Dermis blood vessel endothelial cell (primary cell): ENCODE data around the gene CRYAA. TPM values are rescaled to one million over a fixed set of nuclear protein-coding genes. Genes with fewer than 3 reads are reported as not detected.
"Not testable (repeated sequence)": the region's sequence is repeated elsewhere in the genome, so short reads cannot be mapped to it uniquely, and the experiment has no call there.

Experiments used
- DNase-seq: peaks from one replicate; pipeline ENCODE4 v3.0.0; 2010
- total RNA-seq: library from RNA; depleted of rRNA; stranded (reverse); fragments of >200 nt; gene quantifications from 2 replicates; pipeline ENCODE4 v1.2.3, GENCODE V29; 2014

Gene CRYAA, protein sequence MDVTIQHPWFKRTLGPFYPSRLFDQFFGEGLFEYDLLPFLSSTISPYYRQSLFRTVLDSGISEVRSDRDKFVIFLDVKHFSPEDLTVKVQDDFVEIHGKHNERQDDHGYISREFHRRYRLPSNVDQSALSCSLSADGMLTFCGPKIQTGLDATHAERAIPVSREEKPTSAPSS
- not detected in 2 replicates for total RNA-seq

DNA sequence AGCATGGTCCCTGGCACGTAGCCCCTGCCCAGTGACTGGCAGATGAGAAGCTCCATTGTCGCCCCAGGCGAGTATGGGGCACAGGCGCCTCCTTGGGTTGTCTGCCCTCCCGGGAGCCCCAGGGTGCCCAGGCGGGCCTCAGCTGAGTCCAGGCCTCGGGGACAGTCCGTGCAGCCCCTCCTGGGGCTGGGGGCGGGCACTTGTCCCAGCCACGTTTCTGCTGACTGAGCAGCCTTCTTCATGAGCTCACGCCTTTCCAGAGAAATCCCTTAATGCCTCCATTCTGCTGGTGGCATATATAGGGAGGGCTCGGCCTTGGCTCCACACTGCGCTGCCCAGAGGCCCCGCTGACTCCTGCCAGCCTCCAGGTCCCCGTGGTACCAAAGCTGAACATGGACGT, at the start of gene CRYAA:
Gene CRYAA (plus strand): TSS at position 301 of the 400 bp plus-strand sequence. CDS start 92 bp downstream, at position 393.
- DNase-seq = not testable (repeated sequence)

DNA sequence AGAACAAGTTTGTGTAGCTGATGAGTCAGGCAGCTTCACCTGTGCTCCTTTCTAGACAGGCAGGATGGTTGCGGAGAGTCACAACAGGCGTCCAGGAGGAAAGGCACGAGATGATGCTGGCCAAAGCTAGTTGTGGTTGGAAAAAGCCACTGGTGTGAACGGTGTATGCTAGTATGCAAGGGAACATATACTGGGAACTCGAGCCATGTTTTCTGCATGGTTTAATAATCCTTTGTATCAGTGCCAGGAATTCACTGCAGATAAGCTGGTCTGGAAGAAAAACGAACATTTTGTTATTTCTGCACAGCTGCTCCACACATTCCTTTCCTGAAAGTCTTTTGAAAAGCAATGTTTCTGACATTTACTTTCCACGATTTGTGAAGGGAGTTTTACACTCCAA, 38.7 kb upstream of the CRYAA start:
- not testable (repeated sequence) for DNase-seq

DNA sequence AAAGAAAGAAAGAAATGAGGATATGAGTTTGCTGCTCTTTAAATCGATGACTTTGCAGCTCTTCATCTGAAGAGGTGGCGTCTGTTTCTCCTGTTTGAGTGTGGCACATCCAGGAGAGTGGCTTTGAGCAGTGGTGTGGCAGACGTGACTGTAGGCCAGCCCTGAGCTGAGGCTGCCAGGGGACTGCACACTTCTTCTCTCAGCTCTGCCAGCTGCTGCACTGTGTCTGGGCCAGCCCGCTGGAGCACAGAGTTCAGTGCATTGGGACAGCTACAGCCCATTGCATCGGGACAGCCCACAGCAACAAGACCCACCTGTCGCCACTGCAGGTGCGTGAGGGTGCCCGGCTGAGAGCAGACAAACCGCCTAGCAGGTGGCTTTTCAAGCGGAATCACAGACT, 34.3 kb upstream of the CRYAA start:
- not testable (repeated sequence) for DNase-seq

DNA sequence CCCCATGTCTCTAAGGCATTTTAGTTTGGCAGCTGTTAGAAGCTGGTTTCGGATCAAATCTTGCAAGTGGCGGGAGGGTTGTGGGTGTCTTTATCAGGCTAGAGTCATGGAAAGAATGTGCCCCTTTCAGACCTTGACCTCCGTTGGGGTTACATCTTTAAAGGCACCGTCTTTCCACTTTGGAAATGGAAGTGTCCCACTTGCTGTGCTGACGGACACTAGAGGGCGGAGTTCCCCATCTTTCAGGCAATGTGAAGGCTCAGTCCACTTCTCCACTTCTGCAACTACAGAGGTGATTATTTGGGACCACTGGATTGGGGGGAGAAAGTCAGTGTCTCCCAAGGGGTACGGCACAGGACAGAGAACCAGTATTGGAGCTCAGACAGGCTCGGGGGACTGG, 29.9 kb upstream of the CRYAA start:
- DNase-seq = not testable (repeated sequence)

DNA sequence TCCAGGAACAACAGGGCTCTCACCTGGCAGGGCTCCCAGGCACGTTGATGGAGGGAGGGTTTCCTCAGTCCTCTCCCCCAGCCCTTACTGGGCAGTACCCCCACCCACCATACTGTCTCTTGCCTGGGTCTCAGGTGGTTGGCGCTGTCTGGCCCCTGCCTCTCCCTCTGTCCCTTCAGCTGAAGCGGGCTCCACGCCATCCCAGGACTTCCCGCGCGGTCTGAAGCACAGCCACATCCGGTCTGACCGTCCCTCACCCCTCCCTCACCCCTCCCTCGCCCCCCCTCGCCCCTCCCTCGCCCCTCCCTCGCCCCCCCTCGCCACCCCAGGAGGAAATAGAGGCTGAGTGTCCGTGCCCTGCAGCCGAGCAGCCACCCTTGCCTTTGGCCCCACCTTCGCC, 27.4 kb upstream of the CRYAA start:
- DNase-seq = not testable (repeated sequence)

DNA sequence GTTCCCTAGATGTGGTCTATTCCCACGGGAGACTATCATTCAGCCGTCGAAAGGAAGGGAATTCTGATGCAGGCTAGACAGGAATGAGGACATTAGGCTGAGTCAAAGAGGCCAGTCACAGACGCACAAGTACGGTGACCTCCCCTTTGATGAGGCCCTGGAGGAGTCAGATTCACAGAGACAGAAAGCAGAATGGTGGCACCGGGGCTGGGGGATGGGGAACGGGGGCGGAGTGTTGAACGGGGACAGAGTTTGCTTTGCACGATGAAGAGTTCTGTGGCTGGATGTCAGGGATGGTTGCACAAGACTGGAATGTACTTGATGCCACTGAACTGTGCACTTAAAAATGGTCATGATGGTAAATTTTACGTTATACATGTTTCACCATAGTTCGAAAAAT, 22.2 kb upstream of the CRYAA start:
- not testable (repeated sequence) for DNase-seq

DNA sequence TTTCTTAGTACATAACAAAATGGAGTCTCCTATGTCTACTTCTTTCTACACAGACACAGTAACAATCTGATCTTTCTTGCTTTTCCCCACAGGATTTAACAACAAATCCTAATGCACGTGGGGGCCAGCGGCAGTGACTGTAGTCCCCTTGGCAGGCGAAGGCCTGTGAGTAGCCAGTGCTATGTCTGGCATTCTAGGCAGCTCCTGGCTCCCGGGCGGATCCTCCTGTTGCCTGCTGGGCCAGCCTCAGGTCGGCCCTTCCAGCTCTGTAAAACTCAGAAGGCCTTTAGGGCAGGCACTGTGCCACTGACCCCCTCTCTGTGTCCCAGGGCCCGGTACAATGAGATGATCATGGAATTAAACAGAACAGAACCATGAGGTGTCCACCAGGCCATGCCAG, 20.8 kb upstream of the CRYAA start:
- DNase-seq = not testable (repeated sequence)

DNA sequence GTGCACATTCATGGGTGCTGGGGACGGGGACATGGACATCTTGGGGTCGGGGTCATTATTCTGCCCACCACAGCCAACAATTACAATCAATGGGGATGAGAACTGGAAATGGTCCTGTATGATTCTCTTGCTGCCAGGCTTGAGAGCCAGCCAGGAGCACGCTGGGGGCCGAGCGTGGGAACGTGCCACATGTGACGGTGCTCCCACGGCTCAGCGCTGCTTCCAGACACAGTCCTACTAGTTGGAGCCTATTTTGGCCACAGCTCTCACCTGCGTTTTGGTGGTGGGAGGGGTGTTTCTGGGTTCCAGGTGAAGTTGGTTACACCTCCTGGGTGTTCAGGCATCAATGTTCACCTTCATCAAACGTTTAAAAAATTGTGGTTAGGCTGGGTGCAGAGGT, 19.5 kb upstream of the CRYAA start:
- DNase-seq = not testable (repeated sequence)

DNA sequence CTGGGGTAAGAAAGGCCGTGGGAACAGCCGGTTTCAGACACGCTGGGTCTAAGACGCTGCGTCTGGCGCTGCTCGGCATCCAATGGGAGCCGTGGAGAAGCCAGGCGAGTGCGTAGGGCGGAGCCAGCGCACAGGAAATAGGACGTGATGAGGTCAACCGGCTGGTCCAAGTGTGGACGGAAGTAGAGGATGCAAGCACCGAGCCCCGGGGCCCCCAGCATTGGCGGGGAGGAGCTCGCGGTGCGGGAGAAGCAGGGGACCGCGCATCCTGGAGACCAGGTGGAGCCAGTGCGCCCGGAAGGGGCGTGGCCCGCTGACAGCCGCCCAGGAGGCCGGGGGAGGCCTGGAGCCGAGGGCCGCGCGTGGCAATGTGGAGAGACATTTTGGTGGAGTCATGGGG, 15.2 kb upstream of the CRYAA start:
- DNase-seq = not testable (repeated sequence)

DNA sequence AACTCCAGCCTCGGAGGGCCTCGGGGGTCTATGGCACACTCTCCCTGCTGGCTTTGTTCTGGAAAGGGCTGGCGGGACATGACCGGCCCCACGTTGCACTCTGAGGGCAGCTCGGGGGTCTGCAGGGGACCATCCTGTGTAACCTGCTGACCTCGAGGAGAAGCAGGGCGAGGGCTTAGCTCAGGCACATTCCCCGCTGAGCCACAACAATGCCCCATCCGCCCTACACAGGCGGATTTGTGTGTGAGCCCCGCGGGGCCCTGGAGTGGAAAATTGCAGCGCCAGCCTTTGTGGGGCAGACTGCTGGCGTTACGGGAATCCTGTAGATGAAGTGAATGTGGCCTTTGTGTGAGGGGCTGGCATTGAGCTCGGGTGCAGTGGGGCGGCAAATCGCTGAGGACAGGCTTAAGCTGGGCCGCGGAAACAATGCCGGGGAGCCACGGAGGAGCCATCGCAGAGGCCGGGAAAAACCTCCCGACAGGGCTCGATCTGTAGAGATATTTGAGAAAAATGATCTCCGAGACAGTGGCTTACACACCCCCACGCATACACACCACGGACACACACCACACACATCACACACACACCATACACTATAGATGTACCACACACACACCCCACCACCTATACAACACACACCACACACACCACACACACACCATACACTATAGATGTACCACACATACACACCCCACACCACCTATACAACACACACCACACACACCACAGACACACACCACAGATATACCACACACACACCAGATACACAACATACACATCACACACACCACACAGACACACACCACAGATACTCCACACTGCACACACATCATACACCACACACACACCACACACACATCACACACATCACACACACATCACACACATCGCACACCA, 9.3 kb upstream of the CRYAA start:
- DNase-seq = not testable (repeated sequence)

DNA sequence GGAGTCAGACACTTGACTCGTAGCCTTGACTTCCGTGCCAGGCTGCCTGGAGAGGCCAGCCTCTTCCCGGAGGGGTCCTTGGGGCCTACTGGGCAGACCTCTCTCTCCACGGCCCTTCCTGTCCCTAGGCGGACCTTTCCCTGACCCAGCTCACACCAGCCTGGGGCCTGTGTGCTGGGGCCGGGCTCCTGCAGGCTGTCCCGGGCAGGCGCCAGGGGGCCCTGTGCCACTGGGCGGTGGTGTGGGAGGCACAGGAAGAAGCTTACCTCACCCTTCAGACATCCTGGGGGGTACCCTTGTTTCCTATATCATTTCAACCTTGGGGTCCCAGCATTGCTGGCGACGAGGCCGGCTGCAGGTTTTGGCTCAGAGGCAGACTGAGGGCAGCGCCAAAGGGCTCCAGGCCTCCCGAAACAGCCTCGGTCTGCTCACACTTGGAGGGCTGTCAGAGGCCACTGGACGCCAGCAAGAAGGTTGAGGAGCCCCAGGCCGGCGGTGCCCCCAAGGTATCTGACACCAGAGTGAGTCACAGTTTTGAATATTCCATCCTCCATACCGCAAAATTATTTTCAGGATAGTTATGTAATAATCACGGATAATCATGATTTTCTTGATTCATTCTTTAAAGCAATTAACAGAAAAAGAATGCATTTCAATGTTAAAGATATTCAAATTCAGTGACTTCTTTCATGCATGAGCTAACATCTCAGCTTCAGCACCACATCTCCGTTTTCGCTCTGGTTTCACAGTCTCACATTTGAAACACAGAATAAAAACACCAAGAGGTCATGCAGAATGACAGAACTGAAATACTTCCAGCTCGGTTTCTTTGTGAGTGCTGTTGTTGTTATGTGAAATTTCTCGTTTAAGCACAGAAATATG, 6.7 kb upstream of the CRYAA start:
- DNase-seq = not testable (repeated sequence)

DNA sequence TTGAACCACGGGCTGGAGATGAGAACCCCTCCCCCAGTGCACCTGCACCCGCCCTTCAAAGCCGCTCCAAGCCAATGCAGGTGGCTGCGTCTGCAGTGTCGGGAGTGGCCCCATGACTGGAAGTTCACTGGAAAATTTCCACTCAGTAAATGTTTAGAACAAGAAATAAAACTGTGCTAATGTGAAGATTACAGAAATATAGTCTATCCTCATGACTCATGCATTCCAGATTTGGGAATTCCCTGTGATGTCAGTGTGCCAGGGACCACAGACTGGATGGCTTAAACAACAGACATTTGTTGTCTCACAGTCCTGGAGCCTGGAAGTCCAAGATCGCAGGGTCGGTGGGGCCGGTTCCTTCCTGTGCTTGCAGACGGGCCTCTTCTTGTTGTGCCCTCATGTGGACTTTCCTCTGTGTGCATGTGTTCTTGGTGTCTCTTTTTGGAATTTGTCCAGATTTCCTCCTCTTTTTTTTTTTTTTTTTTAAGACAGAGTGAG, 6.1 kb upstream of the CRYAA start:
- not testable (repeated sequence) for DNase-seq

DNA sequence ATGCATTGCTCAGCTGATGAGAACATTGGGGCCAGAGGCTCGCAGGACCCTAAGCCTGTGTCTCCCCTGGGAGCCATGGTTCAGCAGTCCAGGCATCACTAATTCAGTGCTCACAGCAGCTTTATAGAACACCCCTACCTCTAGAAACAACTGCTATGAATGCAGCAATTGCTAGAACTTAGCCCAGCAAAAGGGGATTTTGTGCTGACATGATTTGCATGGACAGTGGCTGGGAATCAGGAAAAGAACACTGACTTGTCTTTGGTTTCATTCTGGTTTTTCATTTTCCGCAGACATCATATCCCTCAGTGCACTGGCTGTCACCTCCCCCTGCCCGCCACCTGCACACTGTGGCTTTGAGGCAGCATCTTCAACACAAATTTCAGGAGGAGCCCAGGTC, 4.0 kb upstream of the CRYAA start:
- DNase-seq = not testable (repeated sequence)

DNA sequence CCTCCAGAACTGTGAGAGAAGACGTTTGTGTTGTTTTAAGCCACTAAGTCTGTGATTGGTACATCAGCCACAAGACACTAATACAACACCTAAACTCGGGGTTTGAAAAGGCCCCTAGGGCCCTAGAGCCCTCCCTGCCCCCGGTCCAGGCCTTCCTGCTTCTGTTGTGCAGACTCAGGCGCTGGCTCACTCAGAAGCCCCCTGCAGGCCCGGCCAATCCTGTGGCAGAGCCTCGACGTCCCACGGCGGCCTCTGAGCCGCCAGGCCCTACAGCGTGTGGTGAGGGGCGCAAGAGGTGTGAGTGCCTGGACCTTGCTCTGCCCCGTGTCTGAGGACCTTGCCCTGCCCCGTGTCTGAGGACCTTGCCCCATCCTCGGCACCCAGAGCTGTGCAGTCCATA, 3.1 kb upstream of the CRYAA start:
- DNase-seq = not testable (repeated sequence)

DNA sequence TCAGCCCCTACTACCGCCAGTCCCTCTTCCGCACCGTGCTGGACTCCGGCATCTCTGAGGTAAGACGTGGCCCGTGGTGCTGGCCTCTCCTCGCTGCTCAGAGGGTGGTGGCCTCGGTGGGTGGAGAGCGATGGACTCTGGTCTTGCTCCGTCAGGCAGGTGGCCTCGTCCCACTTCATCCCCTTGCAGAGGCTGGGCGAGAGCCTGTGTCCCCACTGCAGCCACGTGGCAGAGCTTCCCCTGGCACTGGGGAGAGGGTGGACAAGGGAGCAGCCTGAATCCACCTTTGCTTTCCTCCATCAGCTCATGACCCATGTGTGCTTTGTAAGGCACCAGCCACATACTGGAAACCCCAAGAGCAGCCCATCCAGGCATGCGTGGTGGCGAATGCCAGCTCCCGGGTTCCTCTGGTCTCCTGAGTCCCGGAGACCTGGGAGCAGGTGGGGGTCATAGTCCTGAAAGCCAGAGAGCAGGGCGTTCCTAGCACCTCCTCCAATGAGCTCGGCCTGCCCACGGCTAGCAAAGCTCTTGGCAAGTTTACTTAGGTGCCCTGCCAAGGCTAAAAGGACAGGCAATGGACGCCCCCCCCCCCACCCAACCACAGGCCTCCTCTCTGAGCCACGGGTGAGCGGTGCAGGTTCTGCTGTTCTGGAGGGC, 550 bp downstream of the CRYAA start:
- DNase-seq = not testable (repeated sequence)

DNA sequence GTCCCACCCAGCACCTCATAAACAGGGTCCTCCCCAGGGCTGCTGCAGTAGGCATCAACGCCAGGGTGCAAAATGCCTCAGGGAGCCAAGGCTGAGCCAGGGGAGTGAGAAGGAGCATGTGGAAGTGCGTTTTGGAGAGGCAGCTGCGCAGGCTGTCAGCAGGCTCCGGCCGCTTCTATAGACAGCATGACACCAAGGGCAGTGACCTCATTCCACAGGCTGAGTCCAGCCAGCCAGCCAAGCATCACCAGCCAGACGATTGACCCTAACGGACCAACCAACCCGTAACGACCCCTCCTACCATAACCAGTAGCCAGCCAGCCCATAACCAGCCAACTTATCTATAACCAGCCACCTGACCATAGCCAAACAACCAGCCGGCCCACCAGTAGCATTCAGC, 1.1 kb downstream of the CRYAA start:
- not testable (repeated sequence) for DNase-seq

DNA sequence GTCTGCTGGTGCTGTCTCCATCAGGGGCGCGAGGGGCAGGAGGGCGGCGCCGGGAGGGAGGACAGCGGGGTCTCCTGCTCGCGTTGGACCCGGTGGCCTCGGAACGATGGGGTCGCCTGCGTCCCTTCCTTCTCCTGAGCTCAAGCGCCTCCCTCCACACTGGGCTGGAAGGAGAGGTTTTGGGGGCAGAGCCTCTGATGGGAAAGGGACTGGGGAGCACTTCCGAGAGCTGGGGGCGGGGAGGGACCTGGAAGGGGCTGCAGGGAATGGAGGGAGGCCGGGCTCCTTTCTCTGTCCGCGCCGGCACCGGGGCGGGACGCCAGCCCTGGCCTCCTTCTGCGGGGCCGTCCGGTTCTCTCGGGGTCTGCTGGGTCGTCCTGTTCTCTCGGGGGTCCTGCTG, 4.0 kb downstream of the CRYAA start:
- not testable (repeated sequence) for DNase-seq

DNA sequence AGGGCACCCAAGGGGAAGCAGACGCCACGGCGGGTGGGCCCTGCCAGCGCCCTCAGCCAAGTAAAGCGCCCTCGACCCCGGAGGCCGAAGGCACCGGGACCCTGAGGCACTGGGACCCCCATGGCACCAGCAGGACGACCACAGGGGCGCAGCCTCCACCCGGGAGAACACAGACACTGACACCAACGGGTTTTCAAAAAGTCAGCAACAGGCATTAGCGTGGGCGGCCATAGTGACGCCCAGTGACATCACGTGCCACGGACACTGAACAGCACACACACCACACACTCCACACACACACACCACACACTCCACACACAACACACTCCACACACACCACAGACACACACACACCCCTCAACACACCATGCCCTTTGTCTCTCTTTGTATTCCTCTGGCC, 4.6 kb downstream of the CRYAA start:
- not testable (repeated sequence) for DNase-seq

DNA sequence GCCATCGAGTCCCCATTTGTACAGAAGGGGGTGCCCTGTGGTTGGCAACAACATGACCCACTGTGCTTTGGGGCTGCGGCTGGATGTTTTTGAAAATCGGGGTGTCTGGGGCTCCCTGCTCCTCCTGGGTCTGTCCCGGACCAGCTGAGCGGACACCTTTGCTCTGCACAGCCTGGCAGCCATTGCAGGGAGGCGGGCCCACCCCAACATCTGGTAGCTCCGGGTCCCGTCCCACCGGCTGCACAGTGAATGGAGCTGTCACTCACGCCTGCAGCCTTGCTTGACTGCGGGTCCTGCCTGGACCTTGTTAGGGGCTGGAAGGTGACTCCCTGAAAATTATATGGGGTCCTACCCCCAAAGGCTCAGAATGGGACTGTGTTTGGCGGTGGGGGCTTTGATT, 5.1 kb downstream of the CRYAA start:
- not testable (repeated sequence) for DNase-seq

DNA sequence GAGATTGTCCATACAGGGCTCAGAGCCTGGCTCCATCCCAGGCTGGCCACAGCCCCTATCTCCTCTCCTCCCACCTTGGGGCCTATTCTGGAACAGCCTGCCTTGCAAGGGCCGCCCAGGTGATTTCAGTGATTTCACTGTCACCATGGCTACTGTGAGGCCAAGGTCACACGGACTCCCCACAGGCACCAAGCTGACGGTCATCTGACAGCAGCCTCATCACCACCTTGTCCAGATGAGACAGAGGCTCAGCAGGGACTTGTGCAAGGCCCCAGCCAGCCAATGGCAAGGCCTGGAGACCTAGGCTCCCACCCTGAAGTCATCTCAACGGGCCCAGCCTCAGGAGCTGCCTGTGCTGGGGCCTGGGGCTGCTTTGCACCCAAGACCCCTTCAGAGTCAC, 6.2 kb downstream of the CRYAA start:
- DNase-seq = not testable (repeated sequence)

DNA sequence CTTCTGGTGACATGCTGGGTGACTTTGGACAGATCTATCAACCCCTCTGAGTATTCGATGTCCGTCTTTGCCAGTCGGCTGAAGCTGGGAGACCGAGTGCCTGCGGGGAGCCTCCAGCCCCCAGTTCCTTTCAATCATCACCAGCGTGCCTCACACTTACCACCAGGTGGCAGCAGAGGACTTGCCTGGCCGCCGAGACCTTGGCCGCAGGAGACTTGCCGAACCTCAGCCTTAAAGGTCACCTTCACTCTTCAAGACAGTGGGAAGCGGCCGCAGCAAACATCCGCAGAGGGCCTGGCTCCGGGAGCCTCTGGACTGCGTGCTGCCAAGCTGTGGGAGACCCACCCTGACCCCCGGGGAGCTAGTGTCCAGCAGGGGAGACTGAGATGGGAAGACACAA, 7.8 kb downstream of the CRYAA start:
- not testable (repeated sequence) for DNase-seq
